ENCODE results near the gene S1PR2. TPM values are rescaled to one million over a fixed set of nuclear protein-coding genes. Genes with fewer than 3 reads are reported as not detected.
"Not testable (repeated sequence)": the region's sequence is repeated elsewhere in the genome, so short reads cannot be mapped to it uniquely, and the experiment has no call there.

The S1PR2 gene
- total RNA-seq, 4 donors from 2014 or later = 0.56 to 2.2 (median 1.1) TPM

DNA sequence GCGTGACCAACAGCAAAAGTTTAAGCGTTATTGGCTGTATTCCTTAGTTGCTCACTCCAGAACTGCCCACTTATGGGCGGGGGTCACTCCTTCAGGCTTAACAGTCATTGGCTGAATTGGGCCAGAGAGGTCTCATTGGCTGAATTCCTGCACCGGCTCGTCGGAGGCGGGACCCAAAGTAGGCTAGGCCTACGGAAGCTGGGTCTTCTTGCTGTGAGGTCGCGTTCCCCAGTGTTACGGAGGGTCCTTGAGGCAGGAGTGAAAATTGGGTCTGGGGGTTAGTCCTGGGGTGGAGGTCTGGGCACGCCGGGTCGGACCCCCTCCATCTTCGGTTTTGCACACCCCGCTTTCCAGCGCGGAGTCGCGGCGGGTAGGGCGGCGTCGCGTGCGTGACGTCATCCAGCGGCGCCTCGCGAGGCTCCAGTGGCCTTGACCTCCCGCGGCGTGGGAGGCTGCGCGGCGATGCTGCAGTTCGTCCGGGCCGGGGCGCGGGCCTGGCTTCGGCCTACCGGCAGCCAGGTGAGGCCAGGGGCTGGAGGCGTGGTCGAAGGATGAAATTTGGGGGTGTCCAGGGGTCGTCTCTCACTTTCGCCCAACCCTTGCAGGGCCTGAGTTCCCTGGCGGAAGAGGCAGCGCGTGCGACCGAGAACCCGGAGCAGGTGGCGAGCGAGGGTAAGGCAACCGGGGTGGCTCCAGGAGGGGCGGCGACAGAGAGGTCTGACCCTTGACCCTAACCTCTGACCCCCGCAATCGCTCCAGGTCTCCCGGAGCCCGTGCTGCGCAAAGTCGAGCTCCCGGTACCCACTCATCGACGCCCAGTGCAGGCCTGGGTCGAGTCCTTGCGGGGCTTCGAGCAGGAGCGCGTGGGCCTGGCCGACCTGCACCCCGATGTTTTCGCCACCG is 20.9 kb upstream of the S1PR2 start, which contains the start of gene MRPL4:
MRPL4 (plus strand) TSS at position 423 of the 903 bp plus-strand sequence; CDS start at position 463, 40 bp downstream.
- Histone ChIP-seq H3K27ac (peak within 1 kb of the TSS; percentile 82 to 87 (median 86)), H3K27me3 (no peaks in the 10 kb centered on the region), H3K9me3 (no peaks in the 10 kb centered on the region), H3K4me3 (peak within 1 kb of the TSS; percentile 77 to 97 (median 89)), H3K36me3 (peaks cover 0 to 32% of the 10 kb centered on the region in 2 donors), H3K4me1 (peaks cover 7 to 15% of the 10 kb centered on the region in 2 donors)
- in situ Hi-C loops (cut with MboI; ENCODE audit: low sequenced_read_pairs in 4 of 4) (no loop called here), intact Hi-C loops (cut with DNase I; ENCODE audit: low total_unique reads) (loop anchor here (1.0 to 5.0 kb wide), 3 partner anchors 57 to 135 kb away; partner anchors contain the start of genes DNMT1, EIF3G and RAVER1)
- TF ChIP-seq, protein P1, sequence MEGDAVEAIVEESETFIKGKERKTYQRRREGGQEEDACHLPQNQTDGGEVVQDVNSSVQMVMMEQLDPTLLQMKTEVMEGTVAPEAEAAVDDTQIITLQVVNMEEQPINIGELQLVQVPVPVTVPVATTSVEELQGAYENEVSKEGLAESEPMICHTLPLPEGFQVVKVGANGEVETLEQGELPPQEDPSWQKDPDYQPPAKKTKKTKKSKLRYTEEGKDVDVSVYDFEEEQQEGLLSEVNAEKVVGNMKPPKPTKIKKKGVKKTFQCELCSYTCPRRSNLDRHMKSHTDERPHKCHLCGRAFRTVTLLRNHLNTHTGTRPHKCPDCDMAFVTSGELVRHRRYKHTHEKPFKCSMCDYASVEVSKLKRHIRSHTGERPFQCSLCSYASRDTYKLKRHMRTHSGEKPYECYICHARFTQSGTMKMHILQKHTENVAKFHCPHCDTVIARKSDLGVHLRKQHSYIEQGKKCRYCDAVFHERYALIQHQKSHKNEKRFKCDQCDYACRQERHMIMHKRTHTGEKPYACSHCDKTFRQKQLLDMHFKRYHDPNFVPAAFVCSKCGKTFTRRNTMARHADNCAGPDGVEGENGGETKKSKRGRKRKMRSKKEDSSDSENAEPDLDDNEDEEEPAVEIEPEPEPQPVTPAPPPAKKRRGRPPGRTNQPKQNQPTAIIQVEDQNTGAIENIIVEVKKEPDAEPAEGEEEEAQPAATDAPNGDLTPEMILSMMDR (IDR thresholded peaks at IDR 0.05 in 4 of 5, conservative IDR thresholded peaks at IDR 0.05 in 1 of 5) = peak in 2 of 5 experiments; percentile 44 to 57
- peak; percentile 63 to 73 for TF ChIP-seq POLR2A (IDR thresholded peaks at IDR 0.05)
- peak; percentile 99 to 100 for ATAC-seq
- DNase-seq = peak; percentile 95 to 97

DNA sequence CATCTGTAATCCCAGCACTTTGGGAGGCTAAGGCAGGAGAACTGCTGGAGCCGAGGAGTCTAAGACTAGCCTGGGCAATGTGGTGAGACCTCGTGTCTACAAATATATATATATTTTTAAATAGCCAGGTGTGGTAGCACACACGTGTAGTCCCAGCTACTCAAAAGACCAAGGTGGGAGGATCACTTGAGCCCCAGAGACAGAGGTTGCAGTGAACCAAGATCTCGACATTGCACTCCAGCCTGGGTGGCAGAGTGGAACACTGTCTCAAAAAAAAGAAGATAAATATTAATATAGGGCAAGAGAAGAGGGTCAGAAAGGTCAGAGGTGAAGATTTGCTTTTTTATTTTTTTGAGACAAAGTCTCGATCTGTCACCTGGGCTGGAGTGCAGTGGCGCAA is 15.4 kb upstream of the S1PR2 start:
- intact Hi-C loops (cut with DNase I; ENCODE audit: low total_unique reads) (loop anchor here (10.0 kb wide), 1 partner anchor 312 kb away; the partner anchor contains the start of gene OLFM2), in situ Hi-C loops (cut with MboI; ENCODE audit: low sequenced_read_pairs in 4 of 4) (loop anchor here (10.0 to 25.0 kb wide), 3 partner anchors 309 to 322 kb away; partner anchors contain the start of gene OLFM2 (in 3 of the 4))
- Histone ChIP-seq H3K4me1 (peaks cover 0 to 3% of the 10 kb centered on the region in 2 donors), H3K27ac (no peak overlapping the region), H3K27me3 (no peaks in the 10 kb centered on the region), H3K9me3 (no peaks in the 10 kb centered on the region), H3K4me3 (no peak overlapping the region), H3K36me3 (no peaks in the 10 kb centered on the region)
- TF ChIP-seq POLR2A (IDR thresholded peaks at IDR 0.05) = no peak
- TF ChIP-seq, protein P1 (IDR thresholded peaks at IDR 0.05 in 4 of 5, conservative IDR thresholded peaks at IDR 0.05 in 1 of 5) = no peak
- DNase-seq = no peak
- ATAC-seq = no peak

- Histone ChIP-seq H3K27me3 (no peaks in the 10 kb centered on the region), H3K36me3 (no peaks in the 10 kb centered on the region), H3K9me3 (no peaks in the 10 kb centered on the region), H3K27ac (no peak overlapping the region), H3K4me1 (no peaks in the 10 kb centered on the region), H3K4me3 (no peak overlapping the region)
- DNase-seq = no peak
- in situ Hi-C loops (cut with MboI; ENCODE audit: low sequenced_read_pairs in 4 of 4) = loop anchor here (10.0 to 25.0 kb wide), 3 partner anchors 308 to 321 kb away; partner anchors contain the start of gene OLFM2 (in 3 of the 4)
- intact Hi-C loops (cut with DNase I; ENCODE audit: low total_unique reads) = loop anchor here (10.0 kb wide), 1 partner anchor 311 kb away; the partner anchor contains the start of gene OLFM2
- no peak for ATAC-seq
- no peak for TF ChIP-seq POLR2A (IDR thresholded peaks at IDR 0.05)
- TF ChIP-seq, protein P1 (IDR thresholded peaks at IDR 0.05 in 4 of 5, conservative IDR thresholded peaks at IDR 0.05 in 1 of 5) = no peak
These were observed 14.2 kb upstream of the S1PR2 start for GRCh38 chr19:10245189-10245939.

DNA sequence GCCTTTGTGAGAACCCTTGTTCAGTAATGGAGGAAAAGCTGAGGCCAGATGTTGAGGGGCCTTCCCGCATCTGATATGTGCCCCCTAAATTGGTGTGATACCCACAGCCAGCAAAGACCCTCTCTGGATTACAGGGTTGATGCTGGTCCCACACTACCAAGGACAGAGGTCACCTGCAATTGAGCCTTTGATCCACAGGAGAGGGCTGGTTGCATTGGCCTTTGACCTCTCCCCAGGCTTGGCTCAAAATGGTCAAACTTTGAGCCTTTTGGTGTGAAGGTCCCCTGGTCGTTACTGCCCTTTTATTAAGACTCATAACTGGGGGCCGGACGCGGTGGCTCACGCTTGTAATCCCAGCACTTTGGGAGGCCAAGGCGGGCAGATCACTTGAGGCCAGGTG is 12.5 kb upstream of the S1PR2 start:
- H3K27me3 ChIP-seq = no peaks in the 10 kb centered on the region
- no peak overlapping the region for H3K4me3 ChIP-seq
- H3K9me3 ChIP-seq = no peaks in the 10 kb centered on the region
- no peak for DNase-seq
- in situ Hi-C loops (cut with MboI; ENCODE audit: low sequenced_read_pairs in 4 of 4) = loop anchor here (10.0 to 25.0 kb wide), 3 partner anchors 306 to 319 kb away; partner anchors contain the start of gene OLFM2 (in 3 of the 4)
- ATAC-seq = no peak
- no peaks in the 10 kb centered on the region for H3K4me1 ChIP-seq
- H3K27ac ChIP-seq = no peak overlapping the region
- TF ChIP-seq, protein P1 (IDR thresholded peaks at IDR 0.05 in 4 of 5, conservative IDR thresholded peaks at IDR 0.05 in 1 of 5) = no peak
- no peaks in the 10 kb centered on the region for H3K36me3 ChIP-seq
- intact Hi-C loops (cut with DNase I; ENCODE audit: low total_unique reads) = loop anchor here (10.0 kb wide), 1 partner anchor 309 kb away; the partner anchor contains the start of gene OLFM2

DNA sequence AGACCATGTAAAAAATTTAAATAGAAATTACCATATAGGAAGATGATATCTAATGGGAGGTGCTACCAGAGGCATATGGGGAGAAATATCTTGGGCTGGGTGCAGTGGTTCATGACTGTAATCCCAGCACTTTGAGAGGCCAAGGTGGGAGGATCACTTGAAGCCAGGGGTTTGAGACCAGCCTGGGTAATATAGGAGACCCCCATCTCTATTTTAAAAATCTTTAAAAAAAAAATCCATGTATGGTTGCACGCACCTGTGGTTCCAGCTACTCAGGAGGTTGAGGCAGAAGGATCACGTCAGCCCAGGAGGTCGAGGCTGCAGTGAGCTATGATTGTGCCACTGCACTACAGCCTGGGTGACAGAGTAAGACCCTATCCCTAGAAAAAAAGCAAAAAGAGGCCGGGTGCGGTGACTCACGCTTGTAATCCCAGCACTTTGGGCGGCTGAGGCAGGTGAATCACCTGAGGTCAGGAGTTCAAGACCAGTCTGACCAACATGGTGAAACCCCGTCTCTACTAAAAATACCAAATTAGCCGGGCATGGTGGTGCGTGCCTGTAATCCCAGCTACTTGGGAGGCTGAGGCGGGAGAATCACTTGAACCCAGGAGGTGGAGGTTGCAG is 10.8 kb upstream of the S1PR2 start:
- intact Hi-C loops (cut with DNase I; ENCODE audit: low total_unique reads) (loop anchor here (10.0 kb wide), 1 partner anchor 307 kb away; the partner anchor contains the start of gene OLFM2), in situ Hi-C loops (cut with MboI; ENCODE audit: low sequenced_read_pairs in 4 of 4) (loop anchor here (10.0 to 25.0 kb wide), 3 partner anchors 305 to 317 kb away; partner anchors contain the start of gene OLFM2 (in 3 of the 4))
- DNase-seq, H3K4me1 ChIP-seq, H3K27ac ChIP-seq, H3K36me3 ChIP-seq, H3K27me3 ChIP-seq, H3K9me3 ChIP-seq, ATAC-seq, H3K4me3 ChIP-seq: not testable (repeated sequence)
